Measurements from ENCODE around the gene ASRGL1.

The ASRGL1 gene

GRCh38 chr11:62402226-62402959 lies 65.1 kb downstream of the ASRGL1 start:
- H3K27me3 ChIP-seq (replicated peaks; ENCODE audit: control insufficient read depth, insufficient read depth, low read length): peaks cover 1% of the 10 kb centered on the region; the same call in 1 of the 2 replicates
- H3K4me3 ChIP-seq (replicated peaks; ENCODE audit: low read depth, low read length): no peak overlapping the region
- TF ChIP-seq CTCF (IDR thresholded peaks at IDR 0.05; ENCODE audit: insufficient read depth, low read length, poor library complexity, severe bottlenecking): no peak
- H3K36me3 ChIP-seq (ENCODE audit: control insufficient read depth, insufficient read depth, low read length): no peaks in the 10 kb centered on the region
- no peak for DNase-seq (ENCODE audit: extremely low read depth, insufficient read length)

GRCh38 chr11:62402960-62403730 lies 65.9 kb downstream of the ASRGL1 start:
- Histone ChIP-seq H3K27me3 (replicated peaks; ENCODE audit: control insufficient read depth, insufficient read depth, low read length) (peaks cover 1% of the 10 kb centered on the region; the same call in 1 of the 2 replicates), H3K36me3 (ENCODE audit: control insufficient read depth, insufficient read depth, low read length) (no peaks in the 10 kb centered on the region), H3K4me3 (replicated peaks; ENCODE audit: low read depth, low read length) (no peak overlapping the region)
- no peak for DNase-seq (ENCODE audit: extremely low read depth, insufficient read length)
- no peak for TF ChIP-seq CTCF (IDR thresholded peaks at IDR 0.05; ENCODE audit: insufficient read depth, low read length, poor library complexity, severe bottlenecking)

- TF ChIP-seq CTCF (IDR thresholded peaks at IDR 0.05; ENCODE audit: insufficient read depth, low read length, poor library complexity, severe bottlenecking): no peak
- DNase-seq (ENCODE audit: extremely low read depth, insufficient read length): no peak
- Histone ChIP-seq H3K27me3 (replicated peaks; ENCODE audit: control insufficient read depth, insufficient read depth, low read length) (peaks cover 1% of the 10 kb centered on the region; the same call in 1 of the 2 replicates), H3K36me3 (ENCODE audit: control insufficient read depth, insufficient read depth, low read length) (no peaks in the 10 kb centered on the region), H3K4me3 (replicated peaks; ENCODE audit: low read depth, low read length) (no peak overlapping the region)
Observed at GRCh38 chr11:62404435-62404834, 67.2 kb downstream of the ASRGL1 start.

- no peak for TF ChIP-seq CTCF (IDR thresholded peaks at IDR 0.05; ENCODE audit: insufficient read depth, low read length, poor library complexity, severe bottlenecking)
- DNase-seq (ENCODE audit: extremely low read depth, insufficient read length): no peak
- Histone ChIP-seq H3K27me3 (replicated peaks; ENCODE audit: control insufficient read depth, insufficient read depth, low read length) (peaks cover 1% of the 10 kb centered on the region; the same call in 1 of the 2 replicates), H3K4me3 (replicated peaks; ENCODE audit: low read depth, low read length) (no peak overlapping the region), H3K36me3 (ENCODE audit: control insufficient read depth, insufficient read depth, low read length) (no peaks in the 10 kb centered on the region)
Observed at GRCh38 chr11:62404901-62405300, 67.7 kb downstream of the ASRGL1 start.

GRCh38 chr11:62406034-62406433 lies 68.8 kb downstream of the ASRGL1 start:
- H3K4me3 ChIP-seq (replicated peaks; ENCODE audit: low read depth, low read length): no peak overlapping the region
- H3K27me3 ChIP-seq (replicated peaks; ENCODE audit: control insufficient read depth, insufficient read depth, low read length): peaks cover 1% of the 10 kb centered on the region; the same call in 1 of the 2 replicates
- no peaks in the 10 kb centered on the region for H3K36me3 ChIP-seq (ENCODE audit: control insufficient read depth, insufficient read depth, low read length)
- DNase-seq (ENCODE audit: extremely low read depth, insufficient read length): no peak
- no peak for TF ChIP-seq CTCF (IDR thresholded peaks at IDR 0.05; ENCODE audit: insufficient read depth, low read length, poor library complexity, severe bottlenecking)
